Neural crest cell (in vitro differentiated cells): ENCODE data around the gene PTPRM. TPM values are rescaled to one million over a fixed set of nuclear protein-coding genes. Genes with fewer than 3 reads are reported as not detected.

Experiments
- DNase-seq: peaks from one replicate; pipeline ENCODE4 v3.0.0; 2021; ENCODE audit warnings: low read depth, mixed read lengths, low spot score
- H3K27ac Mint-ChIP-seq: one replicate; pipeline ENCODE4 v1.8.0; 2021; ENCODE audit warnings: mild to moderate bottlenecking, mixed read lengths; ENCODE audit not compliant: unreplicated experiment
- H3K27me3 Mint-ChIP-seq: 2 replicates; pipeline ENCODE4 v1.8.0; 2021; ENCODE audit warnings: low read depth, mild to moderate bottlenecking, mixed read lengths
- H3K36me3 Mint-ChIP-seq: 2 replicates; pipeline ENCODE4 v1.8.0; 2021; ENCODE audit warnings: low read depth, mild to moderate bottlenecking, mixed read lengths
- H3K4me1 Mint-ChIP-seq: 2 replicates; pipeline ENCODE4 v1.8.0; 2021; ENCODE audit warnings: mixed read lengths
- H3K4me3 Mint-ChIP-seq: one replicate; pipeline ENCODE4 v1.8.0; 2021; ENCODE audit warnings: mild to moderate bottlenecking, mixed read lengths
- H3K9me3 Mint-ChIP-seq: 2 replicates; pipeline ENCODE4 v1.8.0; 2021; ENCODE audit warnings: mixed read lengths
- CTCF ChIP-seq: fragments of 200-600 bp; sonication (generic); conservative IDR thresholded peaks from 2 replicates; pipeline ENCODE4 v1.5.0; 2021; ENCODE audit warnings: antibody characterized with exemption, mild to moderate bottlenecking
- total RNA-seq: library from RNA; stranded (reverse); gene quantifications from 2 replicates; pipeline ENCODE4 v1.2.1, GENCODE V29; 2021

Gene PTPRM
- total RNA-seq, 1 donor from 2014 or later: 7.7 TPM

- no peaks in the 10 kb centered on the region for H3K27me3 Mint-ChIP-seq
- H3K36me3 Mint-ChIP-seq: no peaks in the 10 kb centered on the region
- DNase-seq: no peak
- peaks cover 15% of the 10 kb centered on the region for H3K4me1 Mint-ChIP-seq
- H3K4me3 Mint-ChIP-seq: no peak overlapping the region
- TF ChIP-seq CTCF: no peak
- H3K27ac Mint-ChIP-seq: no peak overlapping the region
- H3K9me3 Mint-ChIP-seq: no peaks in the 10 kb centered on the region
These were observed 94.1 kb downstream of the PTPRM start for GRCh38 chr18:7661207-7661606.

GRCh38 chr18:7662866-7663265 is 95.8 kb downstream of the PTPRM start:
- H3K27me3 Mint-ChIP-seq: no peaks in the 10 kb centered on the region
- no peak for TF ChIP-seq CTCF
- H3K27ac Mint-ChIP-seq: no peak overlapping the region
- no peak overlapping the region for H3K4me3 Mint-ChIP-seq
- no peaks in the 10 kb centered on the region for H3K36me3 Mint-ChIP-seq
- peaks cover 20% of the 10 kb centered on the region for H3K4me1 Mint-ChIP-seq
- no peak for DNase-seq
- H3K9me3 Mint-ChIP-seq: no peaks in the 10 kb centered on the region

GRCh38 chr18:7663366-7664312 is 96.5 kb downstream of the PTPRM start:
- Mint-ChIP-seq H3K4me1 (peaks cover 27% of the 10 kb centered on the region), H3K4me3 (no peak overlapping the region), H3K36me3 (no peaks in the 10 kb centered on the region), H3K27me3 (no peaks in the 10 kb centered on the region), H3K9me3 (no peaks in the 10 kb centered on the region), H3K27ac (no peak overlapping the region)
- no peak for TF ChIP-seq CTCF
- DNase-seq: no peak

GRCh38 chr18:7666195-7666776 is 99.2 kb downstream of the PTPRM start:
- Mint-ChIP-seq H3K9me3 (no peaks in the 10 kb centered on the region), H3K27ac (no peak overlapping the region), H3K36me3 (no peaks in the 10 kb centered on the region), H3K4me1 (peaks cover 36% of the 10 kb centered on the region), H3K4me3 (no peak overlapping the region), H3K27me3 (no peaks in the 10 kb centered on the region)
- no peak for DNase-seq
- peak; percentile 26 for TF ChIP-seq CTCF

GRCh38 chr18:7668392-7668791 is 101.3 kb downstream of the PTPRM start:
- H3K9me3 Mint-ChIP-seq: no peaks in the 10 kb centered on the region
- H3K27me3 Mint-ChIP-seq: no peaks in the 10 kb centered on the region
- no peak for TF ChIP-seq CTCF
- no peaks in the 10 kb centered on the region for H3K36me3 Mint-ChIP-seq
- DNase-seq: no peak
- no peak overlapping the region for H3K4me3 Mint-ChIP-seq
- H3K27ac Mint-ChIP-seq: no peak overlapping the region
- H3K4me1 Mint-ChIP-seq: peaks cover 34% of the 10 kb centered on the region
